LNCaP clone FGC (cell line): ENCODE results near the gene PRPSAP1.

Experiments
- DNase-seq: peaks from one replicate; pipeline ENCODE4 v3.0.0-alpha.2; 2011; ENCODE audit warnings: low read depth
- H3K4me3 ChIP-seq: 2 replicates; pipeline ENCODE4 v1.5.1; 2011; ENCODE audit warnings: mild to moderate bottlenecking, low read depth, low read length, control low read depth
- TF ChIP-seq, protein P1 (sequence below): IDR thresholded peaks from 2 replicates; pipeline ENCODE4 v1.5.1; 2012; ENCODE audit warnings: mild to moderate bottlenecking; ENCODE audit not compliant: control insufficient read depth, insufficient read depth; ENCODE audit errors: extremely low read depth

Gene PRPSAP1

DNA sequence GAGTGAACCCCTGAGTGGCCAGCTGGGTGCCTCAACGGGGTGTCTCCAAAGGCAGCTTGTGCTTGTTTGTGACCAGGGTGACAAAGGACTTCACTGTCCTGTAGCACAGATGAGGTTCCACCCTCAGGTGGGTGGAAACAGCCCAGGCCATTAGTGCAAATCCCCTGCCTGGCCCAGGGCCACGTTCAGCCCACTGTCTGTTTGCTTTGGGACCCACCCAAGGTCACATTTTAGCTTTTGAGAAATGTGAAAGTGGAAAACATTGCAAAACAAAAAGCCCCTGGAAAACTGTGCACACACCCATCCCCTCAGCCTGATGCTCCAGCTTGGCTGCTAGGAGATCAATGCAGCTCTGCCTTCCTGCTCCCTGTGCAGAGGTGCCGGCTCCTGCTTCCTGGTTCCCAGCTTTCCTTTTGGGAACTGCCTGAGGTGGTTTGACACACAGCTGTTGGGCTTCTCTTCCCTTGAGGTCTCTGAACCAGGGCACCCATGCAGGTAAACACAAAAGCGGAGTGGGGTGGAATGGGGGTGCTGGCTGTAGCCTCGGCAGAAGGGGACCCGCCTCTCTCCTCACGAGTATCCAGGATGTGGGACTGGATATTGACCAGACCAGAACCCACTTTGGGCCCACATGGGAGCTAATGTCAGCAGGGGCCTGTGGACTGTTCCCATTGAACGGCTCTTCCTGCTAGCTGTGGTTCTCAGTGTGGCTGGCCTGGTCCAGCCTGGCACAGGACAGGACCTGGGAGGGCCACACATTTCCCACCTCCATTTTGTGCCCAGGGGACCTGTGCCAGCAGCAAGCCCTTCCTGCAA is 22.8 kb upstream of the PRPSAP1 start:
- H3K4me3 ChIP-seq: no peak overlapping the region
- DNase-seq: no peak

DNA sequence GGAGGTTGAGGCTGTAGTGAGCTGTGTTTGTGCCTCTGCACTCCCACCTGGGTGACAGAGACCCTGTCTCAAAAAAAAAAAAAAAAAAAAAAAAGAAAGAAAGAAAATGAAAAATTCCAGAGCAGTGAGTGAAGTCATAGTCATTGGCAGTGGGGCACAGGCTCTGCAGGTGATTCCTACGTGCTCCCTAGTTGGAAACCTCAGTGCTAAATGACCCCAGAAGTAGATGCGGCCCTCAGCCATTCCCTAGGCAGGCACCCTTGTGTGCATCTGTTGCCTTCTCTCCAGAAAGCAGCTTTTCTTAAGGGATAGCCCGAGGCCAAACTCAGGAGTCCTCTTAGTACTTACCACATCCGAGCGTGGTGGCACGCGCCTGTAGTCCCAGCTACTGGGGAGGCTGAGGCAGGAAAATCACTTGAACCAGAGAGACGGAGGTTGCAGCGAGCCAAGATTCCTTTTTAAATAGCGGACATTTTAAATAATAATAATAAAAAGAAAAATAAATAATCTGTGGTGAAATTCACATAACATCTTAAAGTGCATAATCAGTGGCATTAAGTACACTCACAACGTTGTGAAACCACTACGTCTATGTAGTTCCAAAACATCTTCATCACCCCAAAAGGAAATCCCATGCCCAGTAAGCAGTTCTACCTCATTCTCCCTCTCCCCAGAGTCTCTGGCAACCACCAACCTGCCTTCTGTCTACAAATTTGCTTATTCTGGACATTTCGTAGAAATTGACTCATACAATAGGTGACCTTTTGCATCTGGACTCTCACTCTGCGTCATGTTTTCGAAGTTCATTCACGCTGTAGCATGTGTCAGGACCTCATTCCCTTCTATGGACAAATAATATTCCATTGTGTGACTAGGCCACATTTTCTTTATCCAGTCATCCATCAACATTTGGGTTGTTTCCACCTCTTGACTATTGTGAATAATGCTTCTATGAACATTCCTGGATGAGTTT is 18.2 kb upstream of the PRPSAP1 start:
- no peak overlapping the region for H3K4me3 ChIP-seq
- DNase-seq: no peak
- TF ChIP-seq, protein P1, sequence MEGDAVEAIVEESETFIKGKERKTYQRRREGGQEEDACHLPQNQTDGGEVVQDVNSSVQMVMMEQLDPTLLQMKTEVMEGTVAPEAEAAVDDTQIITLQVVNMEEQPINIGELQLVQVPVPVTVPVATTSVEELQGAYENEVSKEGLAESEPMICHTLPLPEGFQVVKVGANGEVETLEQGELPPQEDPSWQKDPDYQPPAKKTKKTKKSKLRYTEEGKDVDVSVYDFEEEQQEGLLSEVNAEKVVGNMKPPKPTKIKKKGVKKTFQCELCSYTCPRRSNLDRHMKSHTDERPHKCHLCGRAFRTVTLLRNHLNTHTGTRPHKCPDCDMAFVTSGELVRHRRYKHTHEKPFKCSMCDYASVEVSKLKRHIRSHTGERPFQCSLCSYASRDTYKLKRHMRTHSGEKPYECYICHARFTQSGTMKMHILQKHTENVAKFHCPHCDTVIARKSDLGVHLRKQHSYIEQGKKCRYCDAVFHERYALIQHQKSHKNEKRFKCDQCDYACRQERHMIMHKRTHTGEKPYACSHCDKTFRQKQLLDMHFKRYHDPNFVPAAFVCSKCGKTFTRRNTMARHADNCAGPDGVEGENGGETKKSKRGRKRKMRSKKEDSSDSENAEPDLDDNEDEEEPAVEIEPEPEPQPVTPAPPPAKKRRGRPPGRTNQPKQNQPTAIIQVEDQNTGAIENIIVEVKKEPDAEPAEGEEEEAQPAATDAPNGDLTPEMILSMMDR: no peak

More for the DNA sequence above, 22.8 kb upstream of the PRPSAP1 start:
- TF ChIP-seq, protein P1: no peak

DNA sequence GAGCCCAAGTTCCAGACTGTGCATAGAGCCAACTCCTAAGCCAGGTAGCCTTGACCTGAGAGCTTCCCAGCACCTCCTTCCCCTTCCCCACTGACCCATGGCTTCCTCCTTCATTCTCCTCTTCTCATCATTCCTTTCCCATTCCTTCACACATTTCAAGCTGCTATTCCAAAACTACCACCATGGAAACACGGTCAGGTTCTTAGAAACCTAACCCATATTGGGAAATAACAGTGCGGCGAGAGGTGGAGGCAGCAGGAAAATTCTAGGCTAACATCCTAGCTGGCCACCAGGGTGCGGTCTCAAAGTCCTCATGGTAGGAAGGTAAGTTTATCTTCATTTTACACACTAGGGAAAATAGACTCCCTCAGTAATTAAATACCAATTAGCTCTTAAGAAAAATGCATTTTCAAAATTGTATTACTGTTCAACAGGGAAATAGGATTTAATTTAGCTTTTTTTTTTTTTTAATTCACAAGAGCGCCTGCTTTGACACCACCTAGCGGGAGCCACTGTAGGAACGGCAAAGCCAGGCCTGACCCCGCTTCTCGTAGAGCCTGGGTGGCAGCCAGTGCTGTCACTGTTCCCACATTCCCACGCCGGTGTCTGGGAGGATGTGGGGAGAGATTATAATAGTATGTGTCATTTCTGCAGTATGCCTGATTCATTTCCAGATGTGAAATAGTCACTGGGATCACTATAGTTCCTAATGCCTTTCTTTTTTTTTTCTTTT is 16.7 kb upstream of the PRPSAP1 start:
- H3K4me3 ChIP-seq: no peak overlapping the region
- DNase-seq: no peak
- TF ChIP-seq, protein P1: peak; percentile 22; the same call in 1 of the 2 replicates

DNA sequence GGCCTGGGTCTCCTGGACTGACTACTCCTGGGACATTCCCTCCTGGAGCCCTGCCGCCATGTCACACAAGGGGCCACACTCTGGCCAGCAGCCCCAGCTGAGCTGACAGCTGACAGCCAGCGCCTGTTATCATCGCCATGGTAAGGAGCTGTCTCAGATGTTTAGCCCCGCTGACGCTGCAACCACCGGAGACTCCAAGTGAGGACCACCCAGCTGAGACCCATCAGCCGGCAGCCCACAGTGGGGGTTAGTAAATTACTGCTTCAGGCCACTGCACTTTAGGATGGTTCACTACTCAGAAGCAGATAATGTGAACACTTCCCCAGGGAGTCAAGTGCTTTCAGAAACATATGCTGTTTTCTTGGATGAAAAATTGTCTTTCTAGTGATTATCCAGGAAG is 16.1 kb upstream of the PRPSAP1 start:
- no peak for DNase-seq
- TF ChIP-seq, protein P1: no peak
- H3K4me3 ChIP-seq: no peak overlapping the region

DNA sequence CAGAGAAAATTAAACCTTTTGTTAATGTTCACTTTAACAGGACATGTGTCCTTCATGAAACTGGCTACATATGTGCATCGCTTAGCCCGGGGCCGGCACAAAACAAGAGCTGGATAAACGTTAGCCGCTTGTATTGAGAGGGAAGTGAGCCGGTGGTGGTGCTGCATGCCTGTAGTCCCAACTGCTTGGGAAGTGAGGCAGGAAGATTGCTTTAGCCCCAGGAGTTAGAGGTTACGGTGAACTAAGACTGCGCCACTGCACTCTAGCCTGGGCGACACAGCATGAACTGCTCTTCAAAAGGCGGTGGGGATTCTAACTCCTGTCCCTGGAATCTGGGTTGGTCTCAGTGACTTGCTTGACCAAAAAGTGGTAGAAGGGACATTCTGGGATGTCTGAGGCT is 15.7 kb upstream of the PRPSAP1 start:
- DNase-seq: no peak
- no peak overlapping the region for H3K4me3 ChIP-seq
- TF ChIP-seq, protein P1: no peak

DNA sequence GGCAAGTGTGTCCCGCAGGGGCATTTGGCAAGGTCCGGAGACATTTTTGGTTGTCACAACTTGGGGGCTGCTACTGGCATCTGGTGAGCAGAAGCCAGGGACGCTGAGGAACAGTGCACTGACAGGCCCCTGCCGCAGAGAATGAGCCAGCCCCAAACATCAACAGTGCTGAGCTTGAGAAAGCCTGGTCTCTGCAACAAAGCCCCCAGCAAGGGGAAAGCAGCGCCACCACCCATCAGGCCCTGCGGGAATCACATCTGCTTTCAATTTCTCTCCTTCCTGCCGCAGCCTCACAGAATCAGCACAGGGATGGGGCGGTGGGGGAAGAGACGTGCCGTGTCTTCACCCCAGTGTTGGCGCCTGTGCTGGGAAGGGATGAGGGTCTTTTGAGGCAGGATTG is 14.8 kb upstream of the PRPSAP1 start:
- H3K4me3 ChIP-seq: no peak overlapping the region
- DNase-seq: no peak
- TF ChIP-seq, protein P1: no peak
